ENCODE results near the gene CDK4. TPM values are rescaled to one million over a fixed set of nuclear protein-coding genes. Genes with fewer than 3 reads are reported as not detected.

Gene CDK4
- total and polyA plus RNA-seq, 2 of the 13 experiments (the other 11 are each of a cell fraction or from before 2014, with no cell fraction given), result 191 to 209 TPM

DNA sequence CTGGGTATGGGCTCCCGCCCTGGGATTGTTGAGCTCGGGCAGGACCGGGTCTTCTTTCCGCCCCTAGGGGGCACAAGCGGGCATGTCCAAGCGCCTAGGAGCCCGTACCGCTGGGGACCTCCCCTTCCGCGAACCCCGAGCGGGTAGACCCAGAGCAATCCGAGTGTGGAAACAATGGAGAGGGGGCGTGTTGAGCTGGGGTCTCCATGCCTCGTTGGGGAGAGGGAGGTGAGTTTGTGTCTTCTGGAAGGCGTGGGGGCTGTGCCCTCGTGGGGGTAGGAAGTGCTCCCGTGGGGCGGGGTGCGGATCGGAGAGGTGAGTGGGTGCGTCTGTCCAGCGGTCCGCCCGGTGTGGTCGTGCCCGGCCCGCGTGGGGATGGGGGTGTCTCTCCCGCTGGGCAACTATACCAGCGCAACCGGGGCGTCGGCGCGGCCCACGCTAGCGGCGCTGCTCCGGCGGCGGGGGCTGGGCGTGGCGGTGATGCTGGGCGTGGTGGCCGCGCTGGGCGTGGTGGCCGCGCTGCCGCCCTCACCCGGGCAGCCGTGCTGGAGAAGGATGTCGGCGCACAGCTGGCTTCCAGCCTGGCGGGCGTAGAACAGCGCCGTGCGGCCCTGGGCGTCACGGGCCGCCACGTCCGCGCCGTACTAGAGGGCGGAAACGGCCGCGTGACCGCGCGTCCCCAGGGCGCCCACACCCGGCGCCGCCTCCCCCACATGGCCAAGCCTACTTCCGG lies 25.8 kb downstream of the CDK4 start (continued):
- TF ChIP-seq, protein P1, sequence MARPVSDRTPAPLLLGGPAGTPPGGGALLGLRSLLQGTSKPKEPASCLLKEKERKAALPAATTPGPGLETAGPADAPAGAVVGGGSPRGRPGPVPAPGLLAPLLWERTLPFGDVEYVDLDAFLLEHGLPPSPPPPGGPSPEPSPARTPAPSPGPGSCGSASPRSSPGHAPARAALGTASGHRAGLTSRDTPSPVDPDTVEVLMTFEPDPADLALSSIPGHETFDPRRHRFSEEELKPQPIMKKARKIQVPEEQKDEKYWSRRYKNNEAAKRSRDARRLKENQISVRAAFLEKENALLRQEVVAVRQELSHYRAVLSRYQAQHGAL (CRISPR knock-in tag; IDR thresholded peaks at IDR 0.05; ENCODE audit: not compliant biosample characterization), result no peak
- TF ChIP-seq ZNF431 (CRISPR knock-in tag; IDR thresholded peaks at IDR 0.05; ENCODE audit: borderline replicate concordance, low read depth), result 0 out of 2 replicates have a peak, but pooled peaks have one; percentile 42
- TF ChIP-seq ZNF232 (CRISPR knock-in tag; IDR thresholded peaks at IDR 0.05; ENCODE audit: borderline replicate concordance), result no peak
- TF ChIP-seq, protein P2, sequence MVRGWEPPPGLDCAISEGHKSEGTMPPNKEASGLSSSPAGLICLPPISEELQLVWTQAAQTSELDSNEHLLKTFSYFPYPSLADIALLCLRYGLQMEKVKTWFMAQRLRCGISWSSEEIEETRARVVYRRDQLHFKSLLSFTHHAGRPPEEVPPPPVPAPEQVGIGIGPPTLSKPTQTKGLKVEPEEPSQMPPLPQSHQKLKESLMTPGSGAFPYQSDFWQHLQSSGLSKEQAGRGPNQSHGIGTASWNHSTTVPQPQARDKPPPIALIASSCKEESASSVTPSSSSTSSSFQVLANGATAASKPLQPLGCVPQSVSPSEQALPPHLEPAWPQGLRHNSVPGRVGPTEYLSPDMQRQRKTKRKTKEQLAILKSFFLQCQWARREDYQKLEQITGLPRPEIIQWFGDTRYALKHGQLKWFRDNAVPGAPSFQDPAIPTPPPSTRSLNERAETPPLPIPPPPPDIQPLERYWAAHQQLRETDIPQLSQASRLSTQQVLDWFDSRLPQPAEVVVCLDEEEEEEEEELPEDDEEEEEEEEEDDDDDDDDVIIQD (CRISPR knock-in tag; IDR thresholded peaks at IDR 0.05; ENCODE audit: low read depth), result 0 out of 2 replicates have a peak, but pooled peaks have one; percentile 34
- no peak for TF ChIP-seq SRSF4 (IDR thresholded peaks at IDR 0.05; ENCODE audit: low read depth, low read length, poor library complexity, severe bottlenecking)
- TF ChIP-seq MEIS2 (CRISPR knock-in tag; IDR thresholded peaks at IDR 0.05), result peak; percentile 21; the same call in 1 of the 2 replicates
- TF ChIP-seq, protein P3, sequence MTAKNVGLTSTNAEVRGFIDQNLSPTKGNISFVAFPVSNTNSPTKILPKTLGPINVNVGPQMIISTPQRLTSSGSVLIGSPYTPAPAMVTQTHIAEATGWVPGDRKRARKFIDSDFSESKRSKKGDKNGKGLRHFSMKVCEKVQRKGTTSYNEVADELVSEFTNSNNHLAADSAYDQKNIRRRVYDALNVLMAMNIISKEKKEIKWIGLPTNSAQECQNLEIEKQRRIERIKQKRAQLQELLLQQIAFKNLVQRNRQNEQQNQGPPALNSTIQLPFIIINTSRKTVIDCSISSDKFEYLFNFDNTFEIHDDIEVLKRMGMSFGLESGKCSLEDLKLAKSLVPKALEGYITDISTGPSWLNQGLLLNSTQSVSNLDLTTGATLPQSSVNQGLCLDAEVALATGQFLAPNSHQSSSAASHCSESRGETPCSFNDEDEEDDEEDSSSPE (CRISPR knock-in tag; IDR thresholded peaks at IDR 0.05), result 0 out of 2 replicates have a peak, but pooled peaks have one; percentile 33
- 0 out of 2 replicates have a peak, but pooled peaks have one; percentile 27 for TF ChIP-seq REPIN1 (CRISPR knock-in tag; IDR thresholded peaks at IDR 0.05; ENCODE audit: borderline replicate concordance, low read depth)
- TF ChIP-seq, protein P4, sequence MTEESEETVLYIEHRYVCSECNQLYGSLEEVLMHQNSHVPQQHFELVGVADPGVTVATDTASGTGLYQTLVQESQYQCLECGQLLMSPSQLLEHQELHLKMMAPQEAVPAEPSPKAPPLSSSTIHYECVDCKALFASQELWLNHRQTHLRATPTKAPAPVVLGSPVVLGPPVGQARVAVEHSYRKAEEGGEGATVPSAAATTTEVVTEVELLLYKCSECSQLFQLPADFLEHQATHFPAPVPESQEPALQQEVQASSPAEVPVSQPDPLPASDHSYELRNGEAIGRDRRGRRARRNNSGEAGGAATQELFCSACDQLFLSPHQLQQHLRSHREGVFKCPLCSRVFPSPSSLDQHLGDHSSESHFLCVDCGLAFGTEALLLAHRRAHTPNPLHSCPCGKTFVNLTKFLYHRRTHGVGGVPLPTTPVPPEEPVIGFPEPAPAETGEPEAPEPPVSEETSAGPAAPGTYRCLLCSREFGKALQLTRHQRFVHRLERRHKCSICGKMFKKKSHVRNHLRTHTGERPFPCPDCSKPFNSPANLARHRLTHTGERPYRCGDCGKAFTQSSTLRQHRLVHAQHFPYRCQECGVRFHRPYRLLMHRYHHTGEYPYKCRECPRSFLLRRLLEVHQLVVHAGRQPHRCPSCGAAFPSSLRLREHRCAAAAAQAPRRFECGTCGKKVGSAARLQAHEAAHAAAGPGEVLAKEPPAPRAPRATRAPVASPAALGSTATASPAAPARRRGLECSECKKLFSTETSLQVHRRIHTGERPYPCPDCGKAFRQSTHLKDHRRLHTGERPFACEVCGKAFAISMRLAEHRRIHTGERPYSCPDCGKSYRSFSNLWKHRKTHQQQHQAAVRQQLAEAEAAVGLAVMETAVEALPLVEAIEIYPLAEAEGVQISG (CRISPR knock-in tag; IDR thresholded peaks at IDR 0.05), result peak; percentile 61
- TF ChIP-seq, protein P5, sequence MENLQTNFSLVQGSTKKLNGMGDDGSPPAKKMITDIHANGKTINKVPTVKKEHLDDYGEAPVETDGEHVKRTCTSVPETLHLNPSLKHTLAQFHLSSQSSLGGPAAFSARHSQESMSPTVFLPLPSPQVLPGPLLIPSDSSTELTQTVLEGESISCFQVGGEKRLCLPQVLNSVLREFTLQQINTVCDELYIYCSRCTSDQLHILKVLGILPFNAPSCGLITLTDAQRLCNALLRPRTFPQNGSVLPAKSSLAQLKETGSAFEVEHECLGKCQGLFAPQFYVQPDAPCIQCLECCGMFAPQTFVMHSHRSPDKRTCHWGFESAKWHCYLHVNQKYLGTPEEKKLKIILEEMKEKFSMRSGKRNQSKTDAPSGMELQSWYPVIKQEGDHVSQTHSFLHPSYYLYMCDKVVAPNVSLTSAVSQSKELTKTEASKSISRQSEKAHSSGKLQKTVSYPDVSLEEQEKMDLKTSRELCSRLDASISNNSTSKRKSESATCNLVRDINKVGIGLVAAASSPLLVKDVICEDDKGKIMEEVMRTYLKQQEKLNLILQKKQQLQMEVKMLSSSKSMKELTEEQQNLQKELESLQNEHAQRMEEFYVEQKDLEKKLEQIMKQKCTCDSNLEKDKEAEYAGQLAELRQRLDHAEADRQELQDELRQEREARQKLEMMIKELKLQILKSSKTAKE (CRISPR knock-in tag; IDR thresholded peaks at IDR 0.05; ENCODE audit: borderline replicate concordance), result no peak
- TF ChIP-seq, protein P6, sequence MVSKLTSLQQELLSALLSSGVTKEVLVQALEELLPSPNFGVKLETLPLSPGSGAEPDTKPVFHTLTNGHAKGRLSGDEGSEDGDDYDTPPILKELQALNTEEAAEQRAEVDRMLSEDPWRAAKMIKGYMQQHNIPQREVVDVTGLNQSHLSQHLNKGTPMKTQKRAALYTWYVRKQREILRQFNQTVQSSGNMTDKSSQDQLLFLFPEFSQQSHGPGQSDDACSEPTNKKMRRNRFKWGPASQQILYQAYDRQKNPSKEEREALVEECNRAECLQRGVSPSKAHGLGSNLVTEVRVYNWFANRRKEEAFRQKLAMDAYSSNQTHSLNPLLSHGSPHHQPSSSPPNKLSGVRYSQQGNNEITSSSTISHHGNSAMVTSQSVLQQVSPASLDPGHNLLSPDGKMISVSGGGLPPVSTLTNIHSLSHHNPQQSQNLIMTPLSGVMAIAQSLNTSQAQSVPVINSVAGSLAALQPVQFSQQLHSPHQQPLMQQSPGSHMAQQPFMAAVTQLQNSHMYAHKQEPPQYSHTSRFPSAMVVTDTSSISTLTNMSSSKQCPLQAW (CRISPR knock-in tag; IDR thresholded peaks at IDR 0.05), result peak; percentile 75
- TF ChIP-seq KLF11 (CRISPR knock-in tag; IDR thresholded peaks at IDR 0.05), result no peak
- TF ChIP-seq, protein P7, sequence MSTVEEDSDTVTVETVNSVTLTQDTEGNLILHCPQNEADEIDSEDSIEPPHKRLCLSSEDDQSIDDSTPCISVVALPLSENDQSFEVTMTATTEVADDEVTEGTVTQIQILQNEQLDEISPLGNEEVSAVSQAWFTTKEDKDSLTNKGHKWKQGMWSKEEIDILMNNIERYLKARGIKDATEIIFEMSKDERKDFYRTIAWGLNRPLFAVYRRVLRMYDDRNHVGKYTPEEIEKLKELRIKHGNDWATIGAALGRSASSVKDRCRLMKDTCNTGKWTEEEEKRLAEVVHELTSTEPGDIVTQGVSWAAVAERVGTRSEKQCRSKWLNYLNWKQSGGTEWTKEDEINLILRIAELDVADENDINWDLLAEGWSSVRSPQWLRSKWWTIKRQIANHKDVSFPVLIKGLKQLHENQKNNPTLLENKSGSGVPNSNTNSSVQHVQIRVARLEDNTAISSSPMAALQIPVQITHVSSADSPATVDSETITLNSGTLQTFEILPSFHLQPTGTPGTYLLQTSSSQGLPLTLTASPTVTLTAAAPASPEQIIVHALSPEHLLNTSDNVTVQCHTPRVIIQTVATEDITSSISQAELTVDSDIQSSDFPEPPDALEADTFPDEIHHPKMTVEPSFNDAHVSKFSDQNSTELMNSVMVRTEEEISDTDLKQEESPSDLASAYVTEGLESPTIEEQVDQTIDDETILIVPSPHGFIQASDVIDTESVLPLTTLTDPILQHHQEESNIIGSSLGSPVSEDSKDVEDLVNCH (CRISPR knock-in tag; IDR thresholded peaks at IDR 0.05), result no peak
- peak; percentile 41; the same call in 1 of the 2 replicates for TF ChIP-seq IRF2 (CRISPR knock-in tag; IDR thresholded peaks at IDR 0.05)
